Keratinocyte (primary cell): ENCODE results near the gene ZNRF1. TPM values are rescaled to one million over a fixed set of nuclear protein-coding genes. Genes with fewer than 3 reads are reported as not detected.

ENCODE experiments used
- DNase-seq: peaks from one replicate; pipeline ENCODE4 v3.0.0-alpha.2; 2011; ENCODE audit warnings: low read depth, missing footprints, low spot score
- FAIRE-seq: peaks from 2 replicates; lab custom pipeline; 2011; peaks lifted over from hg19 to GRCh38; lab: Jason Lieb, UNC
- H2AFZ ChIP-seq: 2 replicates; pipeline ENCODE4 v1.6.0; 2012; ENCODE audit warnings: low read length, control low read depth, inconsistent platforms; ENCODE audit not compliant: control insufficient read depth
- H3K27ac ChIP-seq: 2 replicates; pipeline ENCODE4 v1.5.1; 2011; ENCODE audit warnings: low read length; ENCODE audit not compliant: control insufficient read depth, insufficient read depth
- H3K27me3 ChIP-seq: 3 replicates; pipeline ENCODE4 v1.6.0; 2011; ENCODE audit warnings: low read length; ENCODE audit not compliant: control insufficient read depth, insufficient read depth; ENCODE audit errors: extremely low read depth
- H3K36me3 ChIP-seq, 2 experiments: 2 replicates in 1 of 2; 3 replicates in 1 of 2; pipeline ENCODE4 v1.5.1; 2011; ENCODE audit warnings: low read length in 2 of 2, mild to moderate bottlenecking in 1 of 2; ENCODE audit not compliant: control insufficient read depth in 2 of 2, insufficient read depth in 2 of 2; ENCODE audit errors: extremely low read depth in 1 of 2
- H3K4me1 ChIP-seq: 3 replicates; pipeline ENCODE4 v1.5.1; 2011; ENCODE audit warnings: low read length; ENCODE audit not compliant: control insufficient read depth, insufficient read depth; ENCODE audit errors: extremely low read depth
- H3K4me2 ChIP-seq: 3 replicates; pipeline ENCODE4 v1.6.0; 2011; ENCODE audit warnings: low read depth, low read length; ENCODE audit not compliant: control insufficient read depth, insufficient read depth; ENCODE audit errors: extremely low read depth
- H3K4me3 ChIP-seq, 3 experiments: fragments of 200-600 bp in 1 of 3; sonication (generic) in 1 of 3; 2 replicates in 2 of 3; 3 replicates in 1 of 3; pipeline ENCODE4 v1.5.1; 2011 to 2016; ENCODE audit warnings: low read length in 3 of 3, mild to moderate bottlenecking in 3 of 3, control low read depth in 2 of 3, inconsistent platforms in 1 of 3, low read depth in 1 of 3, mixed read lengths in 1 of 3, mixed run types in 1 of 3, moderate library complexity in 1 of 3; ENCODE audit not compliant: control insufficient read depth in 2 of 3, insufficient read depth in 2 of 3; ENCODE audit errors: extremely low read depth in 1 of 3
- H3K79me2 ChIP-seq: 2 replicates; pipeline ENCODE4 v1.6.0; 2012; ENCODE audit warnings: low read length; ENCODE audit not compliant: control insufficient read depth, insufficient read depth
- H3K9ac ChIP-seq: 3 replicates; pipeline ENCODE4 v1.6.0; 2011; ENCODE audit warnings: low read length; ENCODE audit not compliant: control insufficient read depth, insufficient read depth; ENCODE audit errors: extremely low read depth
- H3K9me1 ChIP-seq: 3 replicates; pipeline ENCODE4 v1.6.0; 2011; ENCODE audit warnings: low read length; ENCODE audit not compliant: control insufficient read depth, insufficient read depth; ENCODE audit errors: extremely low read depth
- H3K9me3 ChIP-seq: 2 replicates; pipeline ENCODE4 v1.5.1; 2012; ENCODE audit warnings: low read depth, low read length; ENCODE audit not compliant: control insufficient read depth
- H4K20me1 ChIP-seq: 3 replicates; pipeline ENCODE4 v1.6.0; 2011; ENCODE audit warnings: low read length; ENCODE audit not compliant: control insufficient read depth, insufficient read depth; ENCODE audit errors: extremely low read depth
- EZH2 ChIP-seq: IDR thresholded peaks from one replicate; pipeline ENCODE4 v1.6.1; 2012; ENCODE audit warnings: inconsistent platforms, mild to moderate bottlenecking, low read length, moderate library complexity
- dilution Hi-C: fragments of 300-500 bp; cut with MboI; formaldehyde crosslinking; loops from one replicate; pipeline ENCODE4 v1.7.0; 2020; ENCODE audit warnings: low sequenced_read_pairs; ENCODE audit not compliant: extremely low pct_ligation_motif_present
- polyA plus RNA-seq, 5 experiments: library from polyadenylated mRNA; depleted of rRNA in 3 of 5; stranded (reverse) in 3 of 5; stranded (forward) in 1 of 5; unstranded in 1 of 5; fragments of >200 nt; gene quantifications; 1 replicate in 1 of 5; 2 replicates in 3 of 5; 3 replicates in 1 of 5; pipeline versions ENCODE4 v1.2.1 to v1.2.3, GENCODE V29; 2011 to 2012; ENCODE audit warnings: missing spikeins in 2 of 5, low read depth in 1 of 5, low replicate concordance in 1 of 5
- TF ChIP-seq, protein P1 (sequence below), 3 experiments: IDR thresholded peaks in 1 of 3; conservative IDR thresholded peaks in 1 of 3; optimal IDR thresholded peaks in 1 of 3; 2 replicates in 2 of 3; 3 replicates in 1 of 3; pipeline versions ENCODE3 to v1.5.1; 2011; ENCODE audit warnings: low read length in 3 of 3, mild to moderate bottlenecking in 3 of 3, moderate library complexity in 2 of 3, control low read depth in 1 of 3, inconsistent platforms in 1 of 3; ENCODE audit not compliant: insufficient read depth in 2 of 3; ENCODE audit errors: extremely low read depth in 1 of 3

ZNRF1 gene
- polyA plus RNA-seq, 1 donor (not counting 4 experiments of a cell fraction or from before 2014, with no cell fraction given) = 19.1 TPM

DNA sequence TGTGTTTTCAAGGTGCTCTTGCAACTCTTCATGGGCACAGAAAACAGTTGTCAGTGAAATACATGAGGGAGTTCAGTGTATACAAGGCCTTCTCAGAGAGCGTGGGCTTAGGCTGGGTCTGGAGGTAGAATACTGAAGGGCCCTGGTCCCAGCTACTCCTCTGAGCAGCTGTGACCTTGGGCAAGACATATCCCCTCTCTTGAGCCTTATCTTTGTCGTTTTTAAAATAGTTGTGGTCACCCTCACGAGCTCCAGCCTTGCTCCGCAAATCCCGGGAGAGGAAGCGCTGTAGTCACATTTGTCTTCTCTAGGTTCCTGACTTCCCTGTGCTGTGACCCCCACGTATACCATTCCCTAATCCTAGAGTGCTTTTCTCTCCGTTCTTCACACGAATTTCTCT is 3.6 kb downstream of the ZNRF1 start:
- H3K9me3 ChIP-seq = no peaks in the 10 kb centered on the region
- no peak overlapping the region for H3K4me2 ChIP-seq
- no peaks in the 10 kb centered on the region for H3K27me3 ChIP-seq
- H3K9ac ChIP-seq = no peak overlapping the region
- no peak overlapping the region for H3K27ac ChIP-seq
- DNase-seq (no peak), FAIRE-seq (no peak)
- no peak overlapping the region for H3K4me3 ChIP-seq
- dilution Hi-C loops = no loop called here
- no peak for TF ChIP-seq EZH2
- TF ChIP-seq, protein P1, sequence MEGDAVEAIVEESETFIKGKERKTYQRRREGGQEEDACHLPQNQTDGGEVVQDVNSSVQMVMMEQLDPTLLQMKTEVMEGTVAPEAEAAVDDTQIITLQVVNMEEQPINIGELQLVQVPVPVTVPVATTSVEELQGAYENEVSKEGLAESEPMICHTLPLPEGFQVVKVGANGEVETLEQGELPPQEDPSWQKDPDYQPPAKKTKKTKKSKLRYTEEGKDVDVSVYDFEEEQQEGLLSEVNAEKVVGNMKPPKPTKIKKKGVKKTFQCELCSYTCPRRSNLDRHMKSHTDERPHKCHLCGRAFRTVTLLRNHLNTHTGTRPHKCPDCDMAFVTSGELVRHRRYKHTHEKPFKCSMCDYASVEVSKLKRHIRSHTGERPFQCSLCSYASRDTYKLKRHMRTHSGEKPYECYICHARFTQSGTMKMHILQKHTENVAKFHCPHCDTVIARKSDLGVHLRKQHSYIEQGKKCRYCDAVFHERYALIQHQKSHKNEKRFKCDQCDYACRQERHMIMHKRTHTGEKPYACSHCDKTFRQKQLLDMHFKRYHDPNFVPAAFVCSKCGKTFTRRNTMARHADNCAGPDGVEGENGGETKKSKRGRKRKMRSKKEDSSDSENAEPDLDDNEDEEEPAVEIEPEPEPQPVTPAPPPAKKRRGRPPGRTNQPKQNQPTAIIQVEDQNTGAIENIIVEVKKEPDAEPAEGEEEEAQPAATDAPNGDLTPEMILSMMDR (optimal IDR thresholded peaks at IDR 0.05 in 1 of 3, IDR thresholded peaks at IDR 0.05 in 1 of 3, conservative IDR thresholded peaks at IDR 0.05 in 1 of 3; ENCODE audit: extremely low read depth in 1 of 3, insufficient read depth in 2 of 3, low read length in 3 of 3) = no peak
- peaks cover 2% of the 10 kb centered on the region for H3K9me1 ChIP-seq
- H3K36me3 ChIP-seq = no peaks in the 10 kb centered on the region
- no peak overlapping the region for H2AFZ ChIP-seq
- H4K20me1 ChIP-seq = no peaks in the 10 kb centered on the region
- H3K79me2 ChIP-seq = peaks cover 72% of the 10 kb centered on the region
- H3K4me1 ChIP-seq = peaks cover 33% of the 10 kb centered on the region

DNA sequence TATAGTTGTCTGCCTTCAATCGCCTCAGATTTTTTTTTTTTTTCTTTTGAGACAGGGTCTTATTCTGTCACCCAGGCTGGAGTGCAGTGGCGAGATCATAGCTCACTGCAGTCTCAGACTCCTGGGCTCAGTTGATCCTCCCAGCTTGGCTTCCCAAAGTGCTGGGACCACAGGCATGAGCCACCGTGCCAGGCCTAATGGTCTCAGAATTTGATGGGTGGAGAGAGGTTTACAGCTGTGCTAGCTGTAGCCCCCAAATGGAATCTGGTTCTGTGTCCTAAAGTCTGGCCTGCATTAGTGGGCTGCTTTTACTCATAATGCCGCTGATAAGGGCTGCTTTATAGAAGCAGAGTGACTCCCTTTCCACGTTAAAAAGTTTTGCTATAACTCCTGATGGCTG is 5.1 kb downstream of the ZNRF1 start:
- no peaks in the 10 kb centered on the region for H3K36me3 ChIP-seq
- no peak overlapping the region for H3K4me3 ChIP-seq
- no peaks in the 10 kb centered on the region for H4K20me1 ChIP-seq
- no peak overlapping the region for H3K27ac ChIP-seq
- dilution Hi-C loops = no loop called here
- no peak overlapping the region for H2AFZ ChIP-seq
- no peak for DNase-seq
- H3K9me1 ChIP-seq = peaks cover 2% of the 10 kb centered on the region
- H3K79me2 ChIP-seq = peaks cover 84% of the 10 kb centered on the region
- H3K4me2 ChIP-seq = no peak overlapping the region
- H3K9ac ChIP-seq = no peak overlapping the region
- H3K27me3 ChIP-seq = no peaks in the 10 kb centered on the region
- TF ChIP-seq, protein P1 (optimal IDR thresholded peaks at IDR 0.05 in 1 of 3, IDR thresholded peaks at IDR 0.05 in 1 of 3, conservative IDR thresholded peaks at IDR 0.05 in 1 of 3; ENCODE audit: extremely low read depth in 1 of 3, insufficient read depth in 2 of 3, low read length in 3 of 3) = no peak
- no peak for TF ChIP-seq EZH2
- H3K9me3 ChIP-seq = no peaks in the 10 kb centered on the region
- peaks cover 27% of the 10 kb centered on the region for H3K4me1 ChIP-seq
- FAIRE-seq = no peak
